ENCODE results near the gene HEMK1.

The HEMK1 gene, protein sequence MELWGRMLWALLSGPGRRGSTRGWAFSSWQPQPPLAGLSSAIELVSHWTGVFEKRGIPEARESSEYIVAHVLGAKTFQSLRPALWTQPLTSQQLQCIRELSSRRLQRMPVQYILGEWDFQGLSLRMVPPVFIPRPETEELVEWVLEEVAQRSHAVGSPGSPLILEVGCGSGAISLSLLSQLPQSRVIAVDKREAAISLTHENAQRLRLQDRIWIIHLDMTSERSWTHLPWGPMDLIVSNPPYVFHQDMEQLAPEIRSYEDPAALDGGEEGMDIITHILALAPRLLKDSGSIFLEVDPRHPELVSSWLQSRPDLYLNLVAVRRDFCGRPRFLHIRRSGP

DNA sequence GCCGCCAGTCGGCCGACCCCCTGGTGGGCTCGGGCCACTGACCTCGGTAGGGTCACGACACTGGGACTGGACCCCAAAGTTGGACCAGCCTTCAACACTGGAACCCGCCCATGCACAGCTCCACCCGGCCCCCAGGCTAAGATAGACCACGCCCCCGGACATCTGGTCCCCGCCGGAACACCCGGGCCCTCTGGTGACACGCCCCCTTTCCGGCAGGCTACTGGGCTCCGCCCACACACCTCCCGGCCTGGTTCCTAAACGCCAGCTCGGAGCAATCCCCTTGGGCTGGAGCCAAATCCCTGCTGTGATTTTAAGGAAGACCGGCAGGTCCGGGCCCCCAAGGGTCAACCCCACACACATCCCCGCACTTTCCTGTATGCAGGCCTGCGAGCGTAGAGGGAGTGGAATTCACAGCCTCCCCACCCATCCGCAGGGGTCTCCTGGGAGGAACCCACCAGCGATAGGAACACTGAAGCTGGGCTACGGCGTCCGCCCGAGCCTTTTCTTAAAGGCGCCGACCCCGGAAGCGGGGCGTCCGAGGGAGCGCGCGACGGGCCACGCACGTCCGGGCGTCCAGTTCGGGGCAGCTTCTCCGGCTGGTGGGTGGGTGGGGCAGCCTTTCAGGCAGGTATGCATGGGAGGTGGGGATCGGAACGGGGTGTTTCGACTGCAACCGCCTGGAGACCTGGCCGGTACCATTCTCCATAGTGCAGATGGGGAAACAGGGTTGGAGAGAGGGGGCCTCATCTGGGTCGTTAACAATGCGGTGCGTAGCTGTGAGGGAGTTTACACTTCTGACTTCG is at the start of gene HEMK1:
Gene HEMK1 (plus strand): TSS at position 576 of the 803 bp plus-strand sequence. CDS start 1,583 bp downstream, outside the sequence.
- H3K9ac ChIP-seq (ENCODE audit: low read depth, low read length): peak within 1 kb of the TSS; percentile 82
- no peaks in the 10 kb centered on the region for H3K4me1 ChIP-seq (ENCODE audit: insufficient read depth, low read length)
- H3K27me3 ChIP-seq (ENCODE audit: insufficient read depth, low read length): peaks cover 14% of the 10 kb centered on the region
- H3K36me3 ChIP-seq (ENCODE audit: insufficient read depth, low read depth, low read length): no peaks in the 10 kb centered on the region
- H3K9me3 ChIP-seq (ENCODE audit: insufficient read depth, low read depth, low read length): no peaks in the 10 kb centered on the region
- H3K27ac ChIP-seq (ENCODE audit: low read length): peak within 1 kb of the TSS; percentile 64
- peak within 1 kb of the TSS; percentile 84 for H3K4me3 ChIP-seq (ENCODE audit: low read length)

DNA sequence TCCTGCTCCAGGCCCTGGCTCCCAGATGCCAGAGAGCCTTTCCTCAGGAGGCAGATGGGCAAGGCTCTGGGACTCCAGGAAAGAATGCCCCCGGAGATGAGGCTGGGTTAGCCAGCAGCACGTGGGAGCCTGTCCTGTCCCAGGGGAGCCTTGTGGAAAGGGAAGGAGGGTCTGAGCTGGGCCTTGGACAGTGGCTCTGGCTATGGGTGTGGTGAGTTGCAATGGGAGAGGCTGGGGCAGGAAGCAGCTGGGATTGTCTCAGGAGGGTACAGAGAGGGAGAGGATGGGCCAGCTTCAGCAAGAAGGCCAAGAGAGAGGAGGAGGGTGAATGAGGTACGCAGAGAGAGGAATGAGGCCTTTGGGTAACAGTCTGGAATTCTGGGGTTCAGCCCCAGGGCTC is 48.5 kb upstream of the HEMK1 start:
- H3K9me3 ChIP-seq (ENCODE audit: insufficient read depth, low read depth, low read length): no peaks in the 10 kb centered on the region
- H3K27ac ChIP-seq (ENCODE audit: low read length): no peak overlapping the region
- H3K27me3 ChIP-seq (ENCODE audit: insufficient read depth, low read length): no peaks in the 10 kb centered on the region
- H3K36me3 ChIP-seq (ENCODE audit: insufficient read depth, low read depth, low read length): no peaks in the 10 kb centered on the region
- no peak overlapping the region for H3K4me3 ChIP-seq (ENCODE audit: low read length)
- H3K9ac ChIP-seq (ENCODE audit: low read depth, low read length): peak overlapping the region; percentile 16
- H3K4me1 ChIP-seq (ENCODE audit: insufficient read depth, low read length): peaks cover 33% of the 10 kb centered on the region

DNA sequence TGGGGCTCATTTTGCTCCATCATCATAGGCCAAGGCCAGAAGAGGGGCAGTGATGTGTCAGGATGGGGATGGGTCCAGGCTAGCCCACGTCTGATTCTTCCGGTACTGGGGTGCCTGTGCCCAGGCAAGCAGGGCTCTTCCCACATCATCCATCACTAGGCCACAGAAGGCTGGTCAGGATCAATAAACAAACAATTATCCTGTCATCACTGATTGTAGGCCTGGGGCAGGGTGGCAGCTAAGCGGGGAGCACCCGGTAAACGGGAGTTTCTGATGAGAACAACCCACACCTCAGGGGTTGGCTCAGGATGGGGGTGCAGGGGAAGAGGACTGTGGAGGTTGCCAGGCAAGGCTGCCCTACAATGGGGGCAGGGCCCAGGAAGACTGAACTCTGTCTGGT is 47.8 kb upstream of the HEMK1 start:
- Histone ChIP-seq H3K4me1 (ENCODE audit: insufficient read depth, low read length) (peaks cover 29% of the 10 kb centered on the region), H3K36me3 (ENCODE audit: insufficient read depth, low read depth, low read length) (no peaks in the 10 kb centered on the region), H3K4me3 (ENCODE audit: low read length) (no peak overlapping the region), H3K9ac (ENCODE audit: low read depth, low read length) (no peak overlapping the region), H3K27ac (ENCODE audit: low read length) (no peak overlapping the region), H3K27me3 (ENCODE audit: insufficient read depth, low read length) (no peaks in the 10 kb centered on the region), H3K9me3 (ENCODE audit: insufficient read depth, low read depth, low read length) (no peaks in the 10 kb centered on the region)

DNA sequence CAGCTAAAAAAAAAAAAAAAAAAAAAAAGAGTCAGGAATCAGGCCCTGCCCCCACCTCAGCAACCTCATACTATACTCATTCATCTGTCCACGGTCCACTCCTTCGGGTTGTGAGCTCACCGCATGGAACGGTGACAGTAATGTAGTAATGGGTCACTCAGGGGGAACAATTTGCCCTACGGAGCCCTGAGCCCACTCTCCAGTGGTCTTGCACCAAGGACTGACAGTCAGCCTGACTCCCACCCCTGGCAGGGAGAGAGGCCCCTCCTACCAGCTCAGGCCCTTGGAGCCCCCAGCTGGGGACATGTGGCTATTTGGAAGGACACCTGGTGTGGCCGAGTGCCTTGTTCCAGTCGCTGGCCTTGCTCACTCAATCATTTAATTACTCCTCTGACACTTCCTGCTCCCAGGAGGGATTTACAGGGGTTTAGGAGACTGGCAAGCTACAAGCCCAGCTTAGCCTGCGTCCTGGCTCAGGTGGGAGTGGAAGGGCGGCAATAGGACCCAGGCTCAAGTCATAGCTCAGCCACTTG is 46.0 kb upstream of the HEMK1 start:
- H3K4me1 ChIP-seq (ENCODE audit: insufficient read depth, low read length): peaks cover 17% of the 10 kb centered on the region
- H3K9ac ChIP-seq (ENCODE audit: low read depth, low read length): no peak overlapping the region
- no peaks in the 10 kb centered on the region for H3K9me3 ChIP-seq (ENCODE audit: insufficient read depth, low read depth, low read length)
- no peaks in the 10 kb centered on the region for H3K36me3 ChIP-seq (ENCODE audit: insufficient read depth, low read depth, low read length)
- no peak overlapping the region for H3K4me3 ChIP-seq (ENCODE audit: low read length)
- no peak overlapping the region for H3K27ac ChIP-seq (ENCODE audit: low read length)
- no peaks in the 10 kb centered on the region for H3K27me3 ChIP-seq (ENCODE audit: insufficient read depth, low read length)

DNA sequence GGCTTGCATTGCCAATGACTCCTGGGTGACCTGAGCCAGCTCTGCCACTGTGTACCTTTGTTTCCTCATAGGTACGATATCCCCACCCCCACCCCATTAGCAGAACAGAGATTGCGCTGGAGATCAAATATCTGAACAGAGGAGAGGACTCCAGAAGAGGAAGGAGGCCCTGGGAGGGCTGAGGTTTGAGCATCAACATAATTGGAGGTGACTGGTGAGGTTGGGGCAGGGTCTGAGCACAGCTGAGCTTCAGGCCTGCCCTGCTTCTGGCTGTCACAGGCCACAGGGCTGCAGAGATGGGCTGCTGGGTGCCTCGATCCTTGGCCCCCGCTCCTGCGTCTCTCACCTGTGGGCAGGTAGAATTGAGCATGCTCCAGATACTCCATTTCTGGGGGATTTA is 44.6 kb upstream of the HEMK1 start:
- Histone ChIP-seq H3K9me3 (ENCODE audit: insufficient read depth, low read depth, low read length) (no peaks in the 10 kb centered on the region), H3K4me3 (ENCODE audit: low read length) (no peak overlapping the region), H3K9ac (ENCODE audit: low read depth, low read length) (no peak overlapping the region), H3K27me3 (ENCODE audit: insufficient read depth, low read length) (peaks cover 14% of the 10 kb centered on the region), H3K4me1 (ENCODE audit: insufficient read depth, low read length) (peaks cover 16% of the 10 kb centered on the region), H3K36me3 (ENCODE audit: insufficient read depth, low read depth, low read length) (no peaks in the 10 kb centered on the region), H3K27ac (ENCODE audit: low read length) (no peak overlapping the region)

DNA sequence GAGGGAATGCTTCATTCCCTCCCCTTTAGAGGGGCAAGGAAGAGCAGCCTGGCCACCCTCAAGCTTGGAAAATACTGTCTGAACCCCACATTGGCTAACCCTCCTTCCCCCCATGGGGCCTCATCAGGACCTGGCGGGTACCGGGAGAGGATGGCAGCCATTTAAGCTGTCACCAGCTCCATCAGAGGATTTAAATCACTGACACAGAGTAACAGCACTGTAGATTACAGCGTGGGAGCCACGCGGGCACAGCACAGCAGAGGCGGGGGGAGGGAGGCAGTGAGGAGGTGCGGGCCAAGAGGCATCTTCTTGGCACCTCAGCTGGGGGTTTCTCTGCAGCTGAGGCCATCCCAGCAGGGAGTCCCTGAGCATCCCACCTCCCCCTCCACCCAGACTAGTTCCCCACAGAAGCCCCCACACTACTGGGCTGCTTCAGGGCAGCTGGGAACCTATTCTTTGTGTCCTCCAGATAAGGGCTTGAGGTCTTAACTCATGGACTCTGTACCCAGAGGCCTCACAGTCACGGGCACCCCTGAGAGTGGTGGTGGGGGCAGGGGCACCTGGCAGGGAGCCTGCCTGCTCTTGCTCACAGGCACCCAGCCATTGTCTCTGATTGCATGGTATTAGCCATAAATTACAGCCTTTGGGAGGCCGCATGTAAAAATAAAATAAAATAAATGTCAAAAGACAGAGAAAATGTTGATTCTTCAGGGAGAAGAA is 44.0 kb upstream of the HEMK1 start:
- Histone ChIP-seq H3K4me1 (ENCODE audit: insufficient read depth, low read length) (peaks cover 15% of the 10 kb centered on the region), H3K9me3 (ENCODE audit: insufficient read depth, low read depth, low read length) (no peaks in the 10 kb centered on the region), H3K27me3 (ENCODE audit: insufficient read depth, low read length) (peaks cover 19% of the 10 kb centered on the region), H3K36me3 (ENCODE audit: insufficient read depth, low read depth, low read length) (no peaks in the 10 kb centered on the region), H3K9ac (ENCODE audit: low read depth, low read length) (no peak overlapping the region), H3K27ac (ENCODE audit: low read length) (no peak overlapping the region), H3K4me3 (ENCODE audit: low read length) (no peak overlapping the region)

DNA sequence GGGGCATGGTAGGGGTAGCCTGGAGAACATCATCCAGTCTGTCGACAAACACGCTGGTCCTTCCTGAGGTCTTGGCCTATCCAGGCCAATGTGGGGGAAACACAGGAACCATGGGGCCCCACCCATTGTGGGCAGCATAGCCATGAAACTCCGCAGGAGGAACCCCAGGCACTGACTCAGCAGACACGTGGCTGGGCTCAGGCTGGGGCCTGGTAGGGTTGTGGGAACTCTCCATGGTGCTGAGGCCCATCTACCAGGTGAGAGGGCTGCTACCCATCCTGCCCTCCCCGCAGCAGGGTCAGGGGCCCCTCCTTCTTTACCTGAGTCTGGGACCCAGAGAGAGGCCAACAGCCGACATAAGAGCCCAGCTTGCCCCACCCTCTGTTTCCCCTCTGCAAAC is 43.3 kb upstream of the HEMK1 start:
- H3K9ac ChIP-seq (ENCODE audit: low read depth, low read length): no peak overlapping the region
- no peaks in the 10 kb centered on the region for H3K9me3 ChIP-seq (ENCODE audit: insufficient read depth, low read depth, low read length)
- H3K27me3 ChIP-seq (ENCODE audit: insufficient read depth, low read length): peaks cover 25% of the 10 kb centered on the region
- no peak overlapping the region for H3K27ac ChIP-seq (ENCODE audit: low read length)
- no peak overlapping the region for H3K4me3 ChIP-seq (ENCODE audit: low read length)
- H3K36me3 ChIP-seq (ENCODE audit: insufficient read depth, low read depth, low read length): no peaks in the 10 kb centered on the region
- peaks cover 15% of the 10 kb centered on the region for H3K4me1 ChIP-seq (ENCODE audit: insufficient read depth, low read length)

DNA sequence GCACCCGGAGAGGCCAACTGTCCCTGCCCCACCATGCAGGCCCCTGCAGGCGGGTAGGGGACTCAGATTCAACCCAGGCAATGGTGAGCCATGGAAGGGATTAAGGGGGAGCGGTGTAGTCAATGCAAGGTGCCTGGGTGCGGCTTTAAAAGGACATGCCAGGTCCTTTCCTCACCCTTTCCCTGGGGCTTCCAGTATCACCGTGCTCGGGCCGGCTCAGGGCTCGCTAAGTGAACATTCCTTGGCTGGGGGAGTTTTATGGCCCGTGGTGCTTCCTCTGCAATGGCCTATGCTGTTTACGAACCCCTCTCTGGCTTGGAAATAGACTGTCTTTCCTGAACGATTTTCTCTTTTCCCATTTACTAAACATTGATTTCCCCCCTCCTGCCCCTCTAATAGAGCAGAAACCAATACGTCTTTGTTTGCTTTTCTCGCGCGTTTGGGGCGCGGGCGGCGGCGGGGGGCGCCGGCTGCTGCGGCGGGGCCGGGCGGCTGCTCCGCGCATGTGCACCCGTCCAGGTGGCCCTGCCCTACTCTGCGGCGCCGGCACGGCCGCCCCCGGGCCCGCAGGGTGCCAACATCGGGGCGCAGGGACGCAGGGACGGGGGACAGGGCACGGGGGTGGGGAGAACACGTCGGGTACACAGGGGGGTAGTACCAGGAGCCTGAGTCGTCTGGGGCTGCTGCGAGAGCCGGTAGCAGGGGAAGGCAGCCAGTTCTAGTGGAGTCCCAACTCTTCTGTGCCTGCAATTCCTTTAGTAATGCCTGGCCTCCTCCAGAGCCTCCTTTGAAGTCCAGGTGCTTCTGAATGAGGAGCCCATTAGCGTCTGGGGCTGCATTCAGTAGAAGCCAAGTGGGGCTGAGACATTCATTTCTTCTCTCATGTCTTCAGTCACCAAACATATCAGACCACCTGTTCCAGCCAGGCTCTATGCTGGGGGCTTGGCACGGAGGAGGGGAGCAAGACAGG is 39.0 kb upstream of the HEMK1 start:
- peak overlapping the region; percentile 57; the same call in 1 of the 2 replicates for H3K9ac ChIP-seq (ENCODE audit: low read depth, low read length)
- H3K36me3 ChIP-seq (ENCODE audit: insufficient read depth, low read depth, low read length): no peaks in the 10 kb centered on the region
- H3K9me3 ChIP-seq (ENCODE audit: insufficient read depth, low read depth, low read length): no peaks in the 10 kb centered on the region
- H3K27ac ChIP-seq (ENCODE audit: low read length): no peak overlapping the region
- peak overlapping the region; percentile 55; the same call in 1 of the 2 replicates for H3K4me3 ChIP-seq (ENCODE audit: low read length)
- H3K27me3 ChIP-seq (ENCODE audit: insufficient read depth, low read length): peaks cover 38% of the 10 kb centered on the region
- H3K4me1 ChIP-seq (ENCODE audit: insufficient read depth, low read length): peaks cover 4% of the 10 kb centered on the region

DNA sequence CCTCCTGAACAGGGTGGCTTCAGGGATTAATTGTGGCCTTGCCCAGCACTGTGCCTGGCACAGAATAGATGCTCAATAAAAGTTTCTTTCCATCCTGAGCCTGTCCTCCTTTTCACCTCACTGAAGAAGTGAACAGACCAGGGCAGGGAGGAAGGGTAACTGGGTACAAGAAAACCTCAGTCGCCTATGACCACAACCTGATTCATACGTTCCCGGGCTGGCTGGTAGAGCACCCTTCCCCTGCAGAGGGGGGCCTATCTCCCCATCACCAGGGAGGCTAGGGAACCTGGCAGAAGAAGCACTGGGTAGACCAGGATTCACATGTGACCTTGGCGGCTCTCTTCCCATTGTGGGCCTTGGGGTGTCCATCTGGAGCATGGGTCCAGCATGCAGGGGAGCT is 38.1 kb upstream of the HEMK1 start:
- Histone ChIP-seq H3K27ac (ENCODE audit: low read length) (no peak overlapping the region), H3K36me3 (ENCODE audit: insufficient read depth, low read depth, low read length) (no peaks in the 10 kb centered on the region), H3K9me3 (ENCODE audit: insufficient read depth, low read depth, low read length) (no peaks in the 10 kb centered on the region), H3K9ac (ENCODE audit: low read depth, low read length) (no peak overlapping the region), H3K27me3 (ENCODE audit: insufficient read depth, low read length) (peaks cover 39% of the 10 kb centered on the region), H3K4me1 (ENCODE audit: insufficient read depth, low read length) (peaks cover 4% of the 10 kb centered on the region), H3K4me3 (ENCODE audit: low read length) (no peak overlapping the region)

DNA sequence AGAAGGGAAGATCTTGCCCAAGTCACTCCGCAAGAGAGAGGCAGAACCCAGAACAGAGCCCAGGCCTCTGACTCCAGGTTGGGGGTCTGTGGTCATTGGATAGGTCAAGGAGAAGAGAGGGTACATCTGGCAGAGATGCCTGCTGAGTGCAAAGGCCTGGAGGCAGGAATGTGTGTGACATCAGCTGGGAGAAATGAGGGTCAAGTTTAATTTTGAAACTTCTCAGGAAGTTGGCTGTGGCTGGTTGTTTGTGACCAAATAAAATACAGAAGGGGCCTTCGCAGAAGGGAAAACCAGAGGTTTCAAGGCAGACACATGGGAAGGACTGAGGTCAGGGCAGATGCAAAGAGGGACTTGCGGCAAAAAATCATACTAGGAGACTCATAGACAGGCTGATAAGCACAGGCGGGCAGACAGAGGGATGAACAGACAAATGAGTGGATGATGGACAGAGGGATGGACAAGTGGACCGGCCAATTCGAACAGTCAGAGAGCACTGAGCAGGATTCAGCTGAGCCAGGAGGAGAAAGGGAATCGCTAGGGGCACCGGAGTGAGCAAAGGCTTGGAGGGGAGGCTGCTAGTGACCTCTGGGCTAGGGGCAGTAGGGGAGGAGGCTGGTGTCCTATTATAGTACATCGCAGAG is 37.1 kb upstream of the HEMK1 start:
- no peaks in the 10 kb centered on the region for H3K36me3 ChIP-seq (ENCODE audit: insufficient read depth, low read depth, low read length)
- H3K4me1 ChIP-seq (ENCODE audit: insufficient read depth, low read length): peaks cover 4% of the 10 kb centered on the region
- no peaks in the 10 kb centered on the region for H3K9me3 ChIP-seq (ENCODE audit: insufficient read depth, low read depth, low read length)
- no peak overlapping the region for H3K4me3 ChIP-seq (ENCODE audit: low read length)
- H3K9ac ChIP-seq (ENCODE audit: low read depth, low read length): no peak overlapping the region
- H3K27me3 ChIP-seq (ENCODE audit: insufficient read depth, low read length): peaks cover 39% of the 10 kb centered on the region
- H3K27ac ChIP-seq (ENCODE audit: low read length): no peak overlapping the region
